ENCODE results near the gene PATE4. TPM values are rescaled to one million over a fixed set of nuclear protein-coding genes. Genes with fewer than 3 reads are reported as not detected.
A peak's percentile ranks its signal among the peaks of the same experiment; 100 is the strongest.

Gene PATE4
- polyA plus RNA-seq, 3 donors, result 0.06 to 0.08 TPM; not detected in 1

- peak in 2 of 3 donors; percentile 7 to 25 for DNase-seq (ENCODE audit: low read depth in 3 of 3, low spot score in 2 of 3)
Measured at GRCh38 chr11:125886997-125887372, 53.9 kb downstream of the PATE4 start.

GRCh38 chr11:125887373-125888324, 54.5 kb downstream of the PATE4 start, which contains the start of gene HYLS1:
Gene HYLS1, plus strand, starts transcription at chr11:125887668. Its CDS starts 11,701 bp downstream, at chr11:125899369.
- peak; percentile 84 to 87 (median 85) for DNase-seq (ENCODE audit: low read depth in 3 of 3, low spot score in 2 of 3)

Other genes with a start within 250 kb of the PATE4 start
- gene STT3A, start 240.5 kb upstream of the PATE4 start, polyA plus RNA-seq (ENCODE audit: insufficient read length in 3 of 3), result 100 to 1,000 TPM; 203 to 233 (median 218) TPM
- 10 to 100 TPM; 30.1 to 36.2 (median 31.8) TPM for gene CHEK1, start 208.2 kb upstream of the PATE4 start, polyA plus RNA-seq (ENCODE audit: insufficient read length in 3 of 3)
- 1 to 10 TPM in 1 of 3 donors, under 1 TPM in 2; 0.58 to 1.4 (median 0.62) TPM for gene ACRV1, start 152.5 kb upstream of the PATE4 start, polyA plus RNA-seq (ENCODE audit: insufficient read length in 3 of 3)
- gene PATE1, start 87.0 kb upstream of the PATE4 start, polyA plus RNA-seq (ENCODE audit: insufficient read length in 3 of 3), result not detected
- under 1 TPM in 1 of 3 donors, not detected in 2; 0.07 TPM for gene PATE2, start 54.5 kb upstream of the PATE4 start, polyA plus RNA-seq (ENCODE audit: insufficient read length in 3 of 3)
- not detected for gene PATE3, start 45.2 kb upstream of the PATE4 start, polyA plus RNA-seq (ENCODE audit: insufficient read length in 3 of 3)
- 10 to 100 TPM; 13.4 to 13.8 (median 13.6) TPM for gene HYLS1, start 54.4 kb downstream of the PATE4 start, polyA plus RNA-seq (ENCODE audit: insufficient read length in 3 of 3)
- gene PUS3, start 69.9 kb downstream of the PATE4 start, polyA plus RNA-seq (ENCODE audit: insufficient read length in 3 of 3), result 10 to 100 TPM; 18.5 to 21.8 (median 19.7) TPM
- 1 to 10 TPM; 3.9 to 4.8 (median 4.5) TPM for gene DDX25, start 71.2 kb downstream of the PATE4 start, polyA plus RNA-seq (ENCODE audit: insufficient read length in 3 of 3)
- gene VSIG10L2, start 112.7 kb downstream of the PATE4 start, polyA plus RNA-seq (ENCODE audit: insufficient read length in 3 of 3), result not detected
- 10 to 100 TPM; 21.9 to 24.2 (median 23.7) TPM for gene CDON, start 229.6 kb downstream of the PATE4 start, polyA plus RNA-seq (ENCODE audit: insufficient read length in 3 of 3)

Data from right renal cortex interstitium (tissue), 3 donors.